DND-41 (cell line): ENCODE measurements around the gene WEE1.

Experiments used
- EZH2 ChIP-seq: IDR thresholded peaks from 3 replicates; pipeline ENCODE4 v1.6.1; 2012; ENCODE audit warnings: borderline replicate concordance, low read depth, mild to moderate bottlenecking, moderate library complexity, low read length, inconsistent platforms; ENCODE audit not compliant: severe bottlenecking
- TF ChIP-seq, protein P1 (sequence below): IDR thresholded peaks from 2 replicates; pipeline ENCODE4 v1.5.1; 2012; ENCODE audit warnings: borderline replicate concordance, low read length, moderate library complexity, mild to moderate bottlenecking; ENCODE audit not compliant: poor library complexity, severe bottlenecking; ENCODE audit errors: extremely low read depth

- no peak for TF ChIP-seq EZH2
- TF ChIP-seq, protein P1, sequence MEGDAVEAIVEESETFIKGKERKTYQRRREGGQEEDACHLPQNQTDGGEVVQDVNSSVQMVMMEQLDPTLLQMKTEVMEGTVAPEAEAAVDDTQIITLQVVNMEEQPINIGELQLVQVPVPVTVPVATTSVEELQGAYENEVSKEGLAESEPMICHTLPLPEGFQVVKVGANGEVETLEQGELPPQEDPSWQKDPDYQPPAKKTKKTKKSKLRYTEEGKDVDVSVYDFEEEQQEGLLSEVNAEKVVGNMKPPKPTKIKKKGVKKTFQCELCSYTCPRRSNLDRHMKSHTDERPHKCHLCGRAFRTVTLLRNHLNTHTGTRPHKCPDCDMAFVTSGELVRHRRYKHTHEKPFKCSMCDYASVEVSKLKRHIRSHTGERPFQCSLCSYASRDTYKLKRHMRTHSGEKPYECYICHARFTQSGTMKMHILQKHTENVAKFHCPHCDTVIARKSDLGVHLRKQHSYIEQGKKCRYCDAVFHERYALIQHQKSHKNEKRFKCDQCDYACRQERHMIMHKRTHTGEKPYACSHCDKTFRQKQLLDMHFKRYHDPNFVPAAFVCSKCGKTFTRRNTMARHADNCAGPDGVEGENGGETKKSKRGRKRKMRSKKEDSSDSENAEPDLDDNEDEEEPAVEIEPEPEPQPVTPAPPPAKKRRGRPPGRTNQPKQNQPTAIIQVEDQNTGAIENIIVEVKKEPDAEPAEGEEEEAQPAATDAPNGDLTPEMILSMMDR = no peak
Measured at GRCh38 chr11:9563196-9563730, 10.2 kb upstream of the WEE1 start.
